ENCODE measurements around the gene COL12A1.

Gene COL12A1

GRCh38 chr6:75142721-75143120 lies 63.1 kb downstream of the COL12A1 start:
- DNase-seq, result peak; percentile 17

- DNase-seq, result no peak
These were observed 70.0 kb downstream of the COL12A1 start for GRCh38 chr6:75135876-75136275.

- DNase-seq, result no peak
These were observed 70.4 kb downstream of the COL12A1 start for GRCh38 chr6:75135450-75135849.

DNA sequence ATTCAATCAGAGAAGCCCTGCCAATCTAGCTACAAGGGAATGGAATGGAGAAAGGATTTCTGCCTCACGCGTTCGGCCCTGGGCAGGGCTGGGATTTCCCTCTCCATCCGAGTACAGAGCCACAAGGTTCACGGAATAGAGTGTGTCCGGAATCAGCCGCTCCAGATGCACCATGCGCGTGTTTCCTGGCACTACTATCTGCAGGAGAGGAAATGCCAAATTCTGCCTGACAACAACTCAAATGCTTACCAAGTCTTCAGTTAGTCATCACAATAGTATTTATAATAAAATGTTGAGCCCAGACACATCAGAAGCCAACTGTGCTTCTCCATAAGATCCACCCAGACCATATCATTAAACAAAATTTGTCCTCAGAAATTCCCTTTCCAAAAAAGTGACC lies 75.1 kb downstream of the COL12A1 start:
- no peak for DNase-seq

- DNase-seq, result no peak
These were observed 76.8 kb downstream of the COL12A1 start for GRCh38 chr6:75128878-75129570.

DNA sequence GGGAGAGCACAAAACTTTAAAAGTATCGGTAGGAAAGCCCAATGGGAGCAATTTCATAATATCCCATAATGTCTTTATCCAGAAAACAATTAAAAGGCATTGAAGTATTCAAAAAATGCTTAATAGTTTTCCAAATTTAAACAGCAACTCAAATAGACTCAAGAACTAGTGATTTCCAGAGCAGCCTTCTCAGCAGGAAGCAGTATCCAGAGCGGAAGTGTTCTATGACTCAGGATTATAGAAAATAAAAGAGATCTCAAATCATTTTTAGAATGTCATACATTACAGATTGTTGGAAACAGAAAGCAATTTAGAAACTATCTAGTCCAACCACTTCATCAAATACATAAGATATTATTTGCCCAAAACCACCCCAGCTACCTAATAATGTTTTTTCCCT lies 79.3 kb downstream of the COL12A1 start:
- no peak for DNase-seq

DNA sequence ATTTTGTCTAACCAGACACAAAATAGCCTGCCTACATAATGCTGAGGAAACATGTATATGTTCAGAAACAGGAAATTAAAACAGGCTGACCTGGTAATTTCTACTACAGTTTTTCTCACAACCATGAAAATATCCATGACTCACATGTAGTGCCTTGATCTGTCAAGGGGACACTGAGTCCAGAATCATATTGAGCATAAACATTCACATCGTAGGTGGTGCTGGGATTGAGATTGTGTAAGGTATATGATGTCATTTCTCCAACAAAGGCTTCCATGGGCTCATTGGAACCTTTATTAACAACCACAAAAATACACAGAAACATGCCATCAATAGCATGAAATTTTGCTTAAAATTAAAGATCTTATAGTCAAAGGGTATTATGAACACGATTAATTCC lies 80.9 kb downstream of the COL12A1 start:
- DNase-seq, result no peak

DNA sequence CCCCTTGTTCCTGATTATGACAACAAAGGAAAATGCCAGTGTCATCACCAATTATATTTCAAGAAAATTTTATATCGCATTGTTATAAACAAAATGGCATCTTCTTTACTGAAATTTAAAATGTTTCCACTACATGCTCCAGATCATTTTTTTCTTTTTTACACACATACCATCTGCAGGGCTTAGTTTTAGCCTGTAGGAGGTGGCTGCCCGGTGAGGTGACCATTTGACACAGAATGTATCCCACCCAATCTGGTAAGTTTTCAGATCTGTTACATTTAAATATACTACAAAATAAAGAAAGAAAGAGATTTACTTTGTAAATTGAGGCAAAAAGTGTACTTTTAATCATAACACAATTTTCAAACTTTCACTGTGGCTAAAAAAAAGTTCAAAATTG lies 81.8 kb downstream of the COL12A1 start:
- DNase-seq, result no peak

DNA sequence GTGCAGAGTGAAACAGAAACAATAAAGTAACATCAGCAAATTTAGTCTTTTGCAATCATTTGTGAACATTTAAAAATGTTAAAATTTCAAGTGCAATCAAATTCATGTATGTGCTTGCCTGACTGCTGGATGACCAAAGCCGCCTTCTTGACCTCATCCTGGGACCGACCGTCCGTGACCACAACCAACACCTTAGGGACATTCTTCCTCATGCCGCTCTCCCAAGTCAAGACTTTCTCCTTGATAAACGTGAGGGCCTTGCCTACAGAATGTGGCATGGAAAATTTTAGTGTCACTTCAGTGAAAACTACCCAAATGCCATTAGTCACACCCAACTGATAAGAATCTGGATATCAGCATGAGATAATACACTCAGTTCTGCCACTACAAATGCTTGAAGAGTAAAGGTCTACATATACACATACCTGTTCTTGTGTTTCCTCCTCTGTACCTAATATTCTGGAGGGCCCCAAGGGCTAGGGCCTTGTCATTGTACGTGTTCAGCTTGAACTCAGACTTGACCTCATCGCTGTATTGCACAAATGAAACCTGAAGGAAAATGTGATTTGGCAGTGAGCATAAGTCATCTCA lies 86.8 kb downstream of the COL12A1 start:
- no peak for DNase-seq

- DNase-seq, result no peak
These were observed 88.2 kb downstream of the COL12A1 start for GRCh38 chr6:75117701-75118100.

DNA sequence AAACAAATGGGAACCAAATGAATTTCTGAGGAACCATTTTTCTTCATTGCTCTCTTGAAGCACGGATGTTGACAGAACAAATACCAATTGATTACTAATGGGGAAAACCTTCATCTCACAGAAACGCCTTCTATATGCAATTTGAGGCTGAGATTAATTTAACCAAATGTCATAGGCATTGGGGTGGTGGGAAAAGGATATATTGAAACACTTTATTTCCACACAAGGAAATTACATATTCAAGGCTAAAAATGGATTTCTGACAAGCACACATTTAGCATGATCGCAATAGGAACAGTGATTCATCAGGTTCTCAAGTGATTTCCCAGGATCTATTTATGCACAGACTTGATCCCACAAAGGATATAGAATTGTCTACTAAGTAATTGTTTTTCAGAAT lies 88.9 kb downstream of the COL12A1 start:
- DNase-seq, result no peak

GRCh38 chr6:75115481-75115880 lies 90.4 kb downstream of the COL12A1 start:
- no peak for DNase-seq

GRCh38 chr6:75114806-75115205 lies 91.0 kb downstream of the COL12A1 start:
- no peak for DNase-seq

GRCh38 chr6:75114195-75114594 lies 91.7 kb downstream of the COL12A1 start:
- no peak for DNase-seq

DNA sequence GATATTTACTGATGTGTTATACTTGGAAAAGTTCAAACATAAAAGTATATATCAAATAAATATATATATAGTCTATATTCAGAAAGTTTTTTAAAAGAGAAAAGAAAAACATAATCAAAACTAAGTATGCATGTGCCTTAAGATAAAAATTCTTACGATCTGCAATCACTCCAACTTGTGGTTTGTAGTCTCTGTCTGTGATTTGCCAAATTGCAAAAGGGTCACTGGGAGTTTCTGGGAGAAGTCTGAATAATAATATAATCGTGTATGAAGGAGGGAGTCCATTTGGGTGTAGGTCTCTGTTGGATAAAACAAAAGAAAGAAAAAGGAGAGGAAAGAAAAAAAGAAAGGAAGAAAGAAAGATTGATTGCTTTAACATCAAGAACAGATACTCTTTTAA lies 92.4 kb downstream of the COL12A1 start:
- no peak for DNase-seq

DNA sequence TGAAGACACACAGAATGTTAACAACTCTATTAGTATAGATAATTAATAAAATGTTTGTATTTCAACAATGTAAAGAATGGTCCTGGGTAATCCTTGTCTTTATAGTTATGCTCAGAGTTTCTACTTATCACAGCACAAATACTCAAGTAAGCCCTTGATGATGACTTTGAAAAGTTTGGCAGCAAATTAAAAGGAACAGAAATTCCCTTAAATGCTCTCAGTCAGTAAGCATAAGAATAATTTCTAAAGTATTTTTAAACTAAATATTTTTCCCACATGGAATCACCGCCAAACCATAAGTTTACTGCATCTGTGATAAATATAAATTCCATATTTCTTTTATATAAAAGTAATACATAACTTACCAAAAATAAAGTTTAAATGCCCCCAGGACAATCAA lies 96.1 kb downstream of the COL12A1 start:
- no peak for DNase-seq

DNA sequence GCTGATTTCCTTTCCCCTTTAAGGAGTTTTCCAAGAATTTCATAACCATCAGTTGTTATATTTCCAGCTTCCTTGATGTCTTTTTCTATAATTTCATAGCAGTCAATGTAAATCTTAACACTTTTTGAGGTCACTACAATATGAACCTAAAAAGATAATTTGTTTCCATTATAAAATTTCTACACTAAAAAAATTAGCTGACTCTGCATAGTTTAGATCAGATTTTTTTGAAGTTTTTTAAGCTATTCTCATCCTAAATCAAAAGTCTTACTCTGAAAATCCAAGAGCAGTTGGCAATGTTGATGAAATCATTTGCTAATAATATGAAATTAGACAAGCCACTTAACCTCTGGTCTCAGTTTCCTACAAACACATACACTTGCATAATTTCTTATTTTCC lies 96.8 kb downstream of the COL12A1 start:
- DNase-seq, result no peak

DNA sequence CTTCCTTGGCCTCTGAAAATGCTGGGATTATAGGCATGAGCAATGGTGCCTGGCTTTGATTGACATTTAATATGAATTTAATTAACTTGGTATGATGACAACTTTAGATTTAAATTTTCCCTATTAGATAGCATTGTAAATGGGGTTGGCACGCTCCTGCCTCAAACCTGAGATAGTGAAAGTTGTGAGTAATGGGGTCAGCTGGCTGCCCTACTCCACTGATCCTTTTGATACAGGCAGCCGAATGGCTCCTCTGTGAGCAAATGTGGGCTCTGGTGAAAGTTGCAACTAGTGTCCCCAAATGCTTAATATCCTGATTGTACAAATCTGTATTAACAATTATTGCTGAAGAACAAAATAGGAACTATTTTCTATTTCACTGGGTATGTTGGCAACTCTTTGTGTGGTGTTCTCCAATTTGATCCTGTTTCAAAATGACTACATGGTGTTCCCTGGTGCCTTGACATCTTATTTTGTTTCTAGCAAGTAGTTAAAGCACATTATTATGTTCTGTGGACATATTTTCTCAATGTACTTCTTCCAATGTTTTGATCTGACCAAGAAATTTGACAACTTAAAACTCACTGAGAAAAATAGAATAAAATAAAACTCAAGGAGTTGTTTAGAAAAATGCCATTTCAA lies 97.4 kb downstream of the COL12A1 start:
- no peak for DNase-seq

DNA sequence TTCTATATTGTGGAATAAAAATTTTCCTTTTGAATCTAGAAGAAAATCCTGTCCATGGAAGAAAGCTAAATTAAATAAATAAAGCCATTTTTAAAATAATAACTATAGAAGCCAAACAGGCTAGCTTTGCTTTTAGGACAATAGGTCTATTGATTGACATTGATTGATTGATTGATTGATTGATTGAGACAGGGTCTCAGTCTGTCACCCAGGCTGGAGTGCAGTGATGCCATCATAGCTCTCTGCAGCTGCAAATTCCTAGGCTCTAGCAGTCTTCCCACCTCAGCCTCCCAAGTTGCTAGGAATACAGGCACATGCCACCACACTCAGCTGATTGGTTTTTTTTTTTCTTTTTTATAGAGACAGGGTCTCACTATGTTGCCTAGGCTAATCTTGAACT lies 97.9 kb downstream of the COL12A1 start:
- no peak for DNase-seq

DNA sequence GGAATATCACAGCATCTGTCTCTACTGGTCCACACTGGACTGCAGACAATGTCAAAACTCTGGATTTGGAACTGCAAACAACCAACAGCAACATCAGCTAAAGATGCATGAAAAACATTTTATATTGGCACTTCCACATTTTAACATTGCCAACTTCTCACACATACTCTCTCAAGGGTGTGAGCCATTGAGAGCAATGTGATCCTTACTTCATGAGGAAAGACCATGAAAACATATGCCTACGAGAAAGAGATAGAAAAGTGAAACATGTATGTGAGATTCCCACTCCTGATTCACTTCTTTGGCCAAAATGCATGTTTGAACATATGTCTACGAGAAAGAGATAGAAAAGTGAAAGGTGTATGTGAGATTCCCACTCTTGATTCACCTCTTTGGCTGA lies 99.4 kb downstream of the COL12A1 start:
- DNase-seq, result no peak

DNA sequence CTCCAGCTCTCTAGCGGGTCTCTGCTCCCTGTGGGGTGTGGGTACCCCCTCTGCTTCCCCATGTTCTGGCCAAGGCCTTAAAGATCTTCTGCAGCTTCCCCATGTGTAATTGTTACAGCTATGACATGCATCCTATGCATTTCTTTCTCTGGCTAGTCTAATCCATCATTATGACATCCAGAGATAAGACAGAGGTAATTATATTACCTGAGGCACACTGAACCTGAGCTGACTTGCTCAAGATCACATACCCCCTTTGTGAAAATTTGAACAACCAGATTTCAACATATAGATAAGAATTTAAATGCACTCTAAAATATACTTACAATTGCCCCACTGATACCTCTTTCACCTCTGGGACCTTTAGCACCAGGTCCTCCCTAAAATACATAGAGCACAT lies 102.4 kb downstream of the COL12A1 start:
- no peak for DNase-seq

DNA sequence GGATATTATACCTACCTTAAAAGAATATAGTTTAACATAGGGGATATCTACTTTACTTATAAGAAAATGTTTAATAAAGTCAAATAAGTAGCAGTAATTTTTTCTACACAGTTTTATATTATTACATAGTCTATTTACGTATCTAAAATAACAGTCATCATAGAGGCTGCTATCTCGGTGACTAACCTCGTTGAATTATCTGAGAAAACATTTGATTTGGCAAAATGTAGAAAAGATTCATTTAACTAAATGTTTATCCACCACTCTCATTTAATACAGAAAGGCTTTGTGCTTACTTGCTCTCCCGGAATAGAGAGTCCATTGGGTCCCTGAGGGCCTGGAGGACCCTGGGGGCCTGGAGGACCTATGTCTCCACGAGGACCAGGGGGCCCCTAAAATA lies 103.6 kb downstream of the COL12A1 start:
- DNase-seq, result no peak

DNA sequence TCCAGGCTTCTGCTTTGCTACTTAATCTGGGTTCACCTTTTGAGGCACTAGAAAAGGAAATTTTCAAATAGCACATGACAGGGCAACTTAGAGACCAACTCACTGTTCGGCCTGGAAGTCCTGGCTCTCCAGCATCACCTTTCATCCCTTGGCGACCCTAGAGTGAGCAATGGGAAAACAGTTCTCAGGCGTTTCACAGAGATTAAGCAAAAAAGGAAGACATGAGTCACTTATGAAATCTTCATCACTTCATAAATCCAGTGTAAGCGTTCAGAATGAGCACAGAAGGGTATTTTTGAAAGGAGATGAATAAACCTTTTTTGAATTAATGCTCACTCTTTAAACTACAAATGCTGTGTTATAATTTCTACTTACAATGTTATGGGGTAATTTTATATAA lies 104.0 kb downstream of the COL12A1 start:
- DNase-seq, result no peak

- peak; percentile 10 for DNase-seq
These were observed 107.1 kb downstream of the COL12A1 start for GRCh38 chr6:75098709-75099108.

DNA sequence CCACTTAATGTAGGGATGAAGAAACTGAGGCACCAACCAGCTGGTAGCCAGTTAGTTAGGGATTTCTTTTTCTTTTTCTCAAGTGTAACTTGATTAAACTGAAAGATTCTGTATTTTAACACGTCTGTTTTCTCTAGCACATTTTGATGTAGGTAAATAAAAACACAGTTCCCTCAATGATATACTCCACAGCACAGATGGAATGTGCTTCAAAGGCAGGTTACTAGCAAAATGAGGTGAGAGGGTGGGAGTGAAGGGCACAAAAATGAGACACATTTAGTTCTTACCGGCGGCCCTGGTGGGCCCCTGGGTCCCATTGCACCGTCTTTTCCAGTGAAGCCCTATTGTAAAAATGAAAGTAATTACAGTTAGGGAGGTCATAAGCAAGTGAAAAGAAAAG lies 108.9 kb downstream of the COL12A1 start:
- no peak for DNase-seq
